Glomerular endothelial cell (primary cell): ENCODE measurements around the gene MAP4K2. TPM values are rescaled to one million over a fixed set of nuclear protein-coding genes. Genes with fewer than 3 reads are reported as not detected.
"Not testable (repeated sequence)": the region's sequence is repeated elsewhere in the genome, so short reads cannot be mapped to it uniquely, and the experiment has no call there.

ENCODE experiments used
- DNase-seq: peaks from one replicate; pipeline ENCODE4 v3.0.0-alpha.2; 2011; ENCODE audit warnings: low read depth, low spot score; ENCODE audit errors: extremely low read depth
- total RNA-seq: library from RNA; depleted of rRNA; stranded (reverse); fragments of >200 nt; gene quantifications from 2 replicates; pipeline ENCODE4 v1.2.3, GENCODE V29; 2015

The MAP4K2 gene
- total RNA-seq, 1 donor from 2014 or later, result 49.6 TPM

- not testable (repeated sequence) for DNase-seq
These were observed 12.4 kb upstream of the MAP4K2 start for GRCh38 chr11:64815433-64815832.

GRCh38 chr11:64814712-64815187, 11.7 kb upstream of the MAP4K2 start:
- DNase-seq, result no peak

- DNase-seq, result no peak
These were observed 10.8 kb upstream of the MAP4K2 start for GRCh38 chr11:64813826-64814225.

- no peak for DNase-seq
These were observed 7.9 kb upstream of the MAP4K2 start for GRCh38 chr11:64810891-64811272.

GRCh38 chr11:64810271-64810890, 7.4 kb upstream of the MAP4K2 start, which contains the start of gene MEN1:
Gene MEN1, minus strand, starts transcription at chr11:64810551. Its CDS starts 442 bp downstream, at chr11:64810109.
- DNase-seq, result peak; percentile 68

GRCh38 chr11:64809781-64810241, 6.8 kb upstream of the MAP4K2 start:
- DNase-seq, result no peak

GRCh38 chr11:64805481-64805880, 2.5 kb upstream of the MAP4K2 start:
- no peak for DNase-seq

- DNase-seq, result no peak
These were observed 1.6 kb upstream of the MAP4K2 start for GRCh38 chr11:64804346-64805210.

GRCh38 chr11:64803846-64804345, 882 bp upstream of the MAP4K2 start:
- DNase-seq, result no peak

- DNase-seq, result no peak
These were observed 450 bp downstream of the MAP4K2 start for GRCh38 chr11:64802370-64803157.

- DNase-seq, result no peak
These were observed 1.2 kb downstream of the MAP4K2 start for GRCh38 chr11:64801561-64802369.

- DNase-seq, result no peak
These were observed 1.9 kb downstream of the MAP4K2 start for GRCh38 chr11:64801158-64801464.

GRCh38 chr11:64800303-64801157, 2.5 kb downstream of the MAP4K2 start:
- no peak for DNase-seq

- no peak for DNase-seq
These were observed 3.3 kb downstream of the MAP4K2 start for GRCh38 chr11:64799623-64800302.

- no peak for DNase-seq
These were observed 3.8 kb downstream of the MAP4K2 start for GRCh38 chr11:64799256-64799622.

- no peak for DNase-seq
These were observed 6.1 kb downstream of the MAP4K2 start for GRCh38 chr11:64796757-64797541.

- DNase-seq, result no peak
These were observed 6.8 kb downstream of the MAP4K2 start for GRCh38 chr11:64796047-64796756.
